Right lobe of liver (tissue), 6 donors: ENCODE results near the gene ECHDC3. TPM values are rescaled to one million over a fixed set of nuclear protein-coding genes. Genes with fewer than 3 reads are reported as not detected.

ENCODE experiments used
- ATAC-seq, 4 donors: fragments of 200-7000 bp; cut with Tn5 transposase; one replicate each; pipeline ENCODE4 v1.9.1; 2020; ENCODE audit warnings: mild to moderate bottlenecking in 4 of 4, moderate library complexity in 4 of 4
- DNase-seq, 3 donors: peaks; one replicate each; pipeline ENCODE4 v3.0.0-alpha.2; 2020
- H3K27ac ChIP-seq, 3 donors: fragments of 200-600 bp; one replicate each; pipeline ENCODE4 v1.8.0; 2022
- H3K27me3 ChIP-seq, 2 donors: fragments of 200-600 bp; one replicate each; pipeline ENCODE4 v1.8.0; 2022
- H3K36me3 ChIP-seq, 4 donors: fragments of 200-600 bp; sonication (generic) in 1 of 4; one replicate each; pipeline versions ENCODE4 v1.5.1 to v1.8.0; 2017 to 2022; ENCODE audit warnings: control low read depth in 1 of 4
- H3K4me1 ChIP-seq, 4 donors: fragments of 200-600 bp; sonication (generic) in 1 of 4; one replicate each; pipeline versions ENCODE4 v1.5.1 to v1.8.0; 2017 to 2022; ENCODE audit warnings: control low read depth in 1 of 4
- H3K4me3 ChIP-seq, 3 donors: fragments of 200-600 bp; one replicate each; pipeline ENCODE4 v1.8.0; 2022
- H3K9me3 ChIP-seq, 4 donors: fragments of 200-600 bp; sonication (generic) in 1 of 4; one replicate each; pipeline versions ENCODE4 v1.5.1 to v1.8.0; 2017 to 2022; ENCODE audit warnings: control low read depth in 1 of 4
- CTCF ChIP-seq, 4 donors: fragments of 200-600 bp in 3 of 4; fragments of 450-650 bp in 1 of 4; IDR thresholded peaks; one replicate each; pipeline versions ENCODE4 v1.5.1 to v1.8.0; 2016 to 2022; ENCODE audit warnings: antibody characterized with exemption in 4 of 4, mild to moderate bottlenecking in 2 of 4
- POLR2A ChIP-seq: fragments of 450-650 bp; IDR thresholded peaks from one replicate; pipeline ENCODE4 v1.6.1; 2017; ENCODE audit warnings: antibody characterized with exemption, mild to moderate bottlenecking
- WGBS: methylation state at CpG from one replicate; pipeline ENCODE4 v1.1.6; 2018; ENCODE audit warnings: low coverage, low lambda C conversion rate; ENCODE audit not compliant: insufficient coverage; ENCODE audit errors: missing lambda C conversion rate; 5-methylcytosine and 5-hydroxymethylcytosine counted together
- intact Hi-C, 2 donors: fragments of 100-400 bp; cut with DNase I; formaldehyde crosslinking; loops; one replicate each; pipeline versions ENCODE4 v1.11.2 to v1.14.1; 2022
- total RNA-seq, 6 experiments: library from RNA; depleted of rRNA in 2 of 6; stranded (reverse); fragments of >200 nt in 2 of 6; fragmentation: NEBNext Ultra II Directional in 3 of 6; extraction: Animal tissue kit (Norgen Biotek cat#: 25700) in 3 of 6; gene quantifications; one replicate each; pipeline versions ENCODE4 v1.1.0 to v1.2.4, GENCODE V29; 2016 to 2023
- donor health status: DM: no; HTN: yes; CAD: no.
- donor health status: DM: no; HTN: no; CAD: no.
- donor health status: DM: no; HTN: no; CAD: no.
- donor health status: DM: no; HTN: yes; CAD: no.
- donor health status: DM: no; HTN: yes; CAD: no.

Gene ECHDC3
- total RNA-seq, 6 experiments from 2014 or later = 85.0 to 304 (median 130) TPM

- DNase-seq (no peak), ATAC-seq (no peak)
- no peaks in the 10 kb centered on the region for H3K27me3 ChIP-seq
- H3K4me1 ChIP-seq = peaks cover 0 to 37% (median 12%) of the 10 kb centered on the region in 4 donors
- no peak overlapping the region for H3K27ac ChIP-seq
- H3K9me3 ChIP-seq = no peaks in the 10 kb centered on the region
- no peaks in the 10 kb centered on the region for H3K36me3 ChIP-seq
- no peak overlapping the region for H3K4me3 ChIP-seq
- intact Hi-C loops = no loop called here
- WGBS = 100% methylated on average over 2 of the region's 4 CpGs
- TF ChIP-seq CTCF (IDR thresholded peaks at IDR 0.05) (no peak), POLR2A (no peak)
Observed at GRCh38 chr10:11702264-11702663, 39.9 kb upstream of the ECHDC3 start.

- no peaks in the 10 kb centered on the region for H3K27me3 ChIP-seq
- no peak for DNase-seq
- no peak overlapping the region for H3K4me3 ChIP-seq
- no peaks in the 10 kb centered on the region for H3K9me3 ChIP-seq
- H3K27ac ChIP-seq = no peak overlapping the region
- no peaks in the 10 kb centered on the region for H3K36me3 ChIP-seq
- intact Hi-C loops = no loop called here
- TF ChIP-seq CTCF (IDR thresholded peaks at IDR 0.05) (no peak), POLR2A (no peak)
- peaks cover 0 to 36% (median 14%) of the 10 kb centered on the region in 4 donors for H3K4me1 ChIP-seq
- WGBS = 93% methylated on average over 2 of the region's 8 CpGs
- ATAC-seq = no peak
Observed at GRCh38 chr10:11704092-11704491, 38.1 kb upstream of the ECHDC3 start.

GRCh38 chr10:11705722-11706121 lies 36.5 kb upstream of the ECHDC3 start:
- no peak overlapping the region for H3K27ac ChIP-seq
- DNase-seq = no peak
- peak in 1 of 4 donors; percentile 17 for ATAC-seq
- intact Hi-C loops = no loop called here
- no peaks in the 10 kb centered on the region for H3K36me3 ChIP-seq
- H3K4me3 ChIP-seq = no peak overlapping the region
- no peaks in the 10 kb centered on the region for H3K27me3 ChIP-seq
- no peaks in the 10 kb centered on the region for H3K9me3 ChIP-seq
- TF ChIP-seq POLR2A = no peak
- no peak for TF ChIP-seq CTCF (IDR thresholded peaks at IDR 0.05)
- 71% methylated on average over 4 of the region's 4 CpGs for WGBS
- peaks cover 0 to 24% (median 10%) of the 10 kb centered on the region in 4 donors for H3K4me1 ChIP-seq

- Histone ChIP-seq H3K27me3 (no peaks in the 10 kb centered on the region), H3K4me3 (no peak overlapping the region), H3K9me3 (no peaks in the 10 kb centered on the region), H3K4me1 (peaks cover 0 to 24% (median 10%) of the 10 kb centered on the region in 4 donors), H3K27ac (no peak overlapping the region), H3K36me3 (no peaks in the 10 kb centered on the region)
- intact Hi-C loops = no loop called here
- TF ChIP-seq POLR2A (no peak), CTCF (IDR thresholded peaks at IDR 0.05) (no peak)
- no peak for DNase-seq
- WGBS = 43% methylated on average over 10 of the region's 10 CpGs
- peak; percentile 26 to 68 (median 60) for ATAC-seq
Observed at GRCh38 chr10:11706895-11707567, 35.2 kb upstream of the ECHDC3 start.
